PC-3 (cell line): ENCODE measurements around the gene GPRC5B. TPM values are rescaled to one million over a fixed set of nuclear protein-coding genes. Genes with fewer than 3 reads are reported as not detected.

Experiments
- ATAC-seq: fragments of 200-7000 bp; cut with Tn5 transposase; 2 replicates; pipeline ENCODE4 v1.9.1; 2020; ENCODE audit warnings: mild to moderate bottlenecking, moderate library complexity
- BruUV-seq: library from RNA; stranded (reverse); fragments of 400-500 nt; replicated peaks from 2 replicates; lab custom pipeline; 2021; lab: Mats Ljungman, UMichigan
- CTCF ChIA-PET: fragments of 300-600 bp; sonication (Branson Sonifier 250); formaldehyde crosslinking; loops from one replicate; lab custom pipeline; 2022; ENCODE audit warnings: antibody characterized with exemption; lab: Charles Lee
- POLR2A ChIA-PET: fragments of 300-600 bp; sonication (Branson Sonifier 250); formaldehyde crosslinking; loops from one replicate; lab custom pipeline; 2022; ENCODE audit warnings: antibody characterized with exemption; ENCODE audit not compliant: unreplicated experiment; lab: Charles Lee
- DNase-seq: peaks from one replicate; pipeline ENCODE4 v3.0.0-alpha.2; 2015
- H2AFZ ChIP-seq: fragments of 300-600 bp; sonication (generic); 2 replicates; pipeline ENCODE4 v1.6.0; 2016; ENCODE audit warnings: antibody characterized with exemption, low read length
- H3F3A ChIP-seq: fragments of 300-600 bp; sonication (generic); one replicate; pipeline ENCODE4 v1.6.0; 2017; ENCODE audit warnings: antibody characterized with exemption, low read length, control low read depth, mild to moderate bottlenecking; ENCODE audit not compliant: unreplicated experiment
- H3K27ac ChIP-seq: fragments of 300-600 bp; sonication (generic); 2 replicates; pipeline ENCODE4 v1.5.1; 2016; ENCODE audit warnings: mild to moderate bottlenecking, low read length
- H3K27me3 ChIP-seq: fragments of 300-600 bp; sonication (generic); 2 replicates; pipeline ENCODE4 v1.6.1; 2016; ENCODE audit warnings: low read length, mixed read lengths
- H3K36me3 ChIP-seq: fragments of 300-600 bp; sonication (generic); 2 replicates; pipeline ENCODE4 v1.6.1; 2016; ENCODE audit warnings: low read depth, mixed run types, low read length, mixed read lengths
- H3K4me1 ChIP-seq: fragments of 300-600 bp; sonication (generic); 2 replicates; pipeline ENCODE4 v1.5.1; 2016; ENCODE audit warnings: low read length; ENCODE audit not compliant: insufficient read depth
- H3K4me2 ChIP-seq: fragments of 300-600 bp; sonication (generic); 2 replicates; pipeline ENCODE4 v1.6.0; 2016; ENCODE audit warnings: low read length
- H3K4me3 ChIP-seq: fragments of 300-600 bp; sonication (generic); 2 replicates; pipeline ENCODE4 v1.5.1; 2016; ENCODE audit warnings: mild to moderate bottlenecking, low read length, mixed read lengths
- H3K79me2 ChIP-seq: fragments of 300-600 bp; sonication (generic); 2 replicates; pipeline ENCODE4 v1.6.1; 2017; ENCODE audit warnings: low read length, mixed read lengths
- H3K9ac ChIP-seq: fragments of 300-600 bp; sonication (generic); 2 replicates; pipeline ENCODE4 v1.6.0; 2016; ENCODE audit warnings: mild to moderate bottlenecking, low read length
- H3K9me2 ChIP-seq: fragments of 300-600 bp; sonication (generic); replicated peaks from 2 replicates; pipeline ENCODE4 v1.6.1; 2016; ENCODE audit warnings: mixed run types, low read length, mixed read lengths
- H3K9me3 ChIP-seq: fragments of 300-600 bp; sonication (generic); 2 replicates; pipeline ENCODE4 v1.6.1; 2016; ENCODE audit warnings: low read length, mixed read lengths
- H4K20me1 ChIP-seq: fragments of 300-600 bp; sonication (generic); 2 replicates; pipeline ENCODE4 v1.6.1; 2016; ENCODE audit warnings: low read length, mixed read lengths
- CTCF ChIP-seq: fragments of 300-600 bp; sonication (generic); conservative IDR thresholded peaks from 2 replicates; pipeline ENCODE4 v1.5.1; 2017; ENCODE audit warnings: antibody characterized with exemption, low read depth, mild to moderate bottlenecking, low read length
- EZH2 ChIP-seq: fragments of 300-600 bp; sonication (generic); IDR thresholded peaks from one replicate; pipeline ENCODE4 v1.6.1; 2017; ENCODE audit warnings: antibody characterized with exemption, mild to moderate bottlenecking, low read length; ENCODE audit not compliant: unreplicated experiment
- EZH2phosphoT487 ChIP-seq: fragments of 300-600 bp; sonication (generic); IDR thresholded peaks from 2 replicates; pipeline ENCODE4 v1.6.1; 2018; ENCODE audit warnings: mild to moderate bottlenecking, antibody characterized with exemption, low read length, borderline replicate concordance
- intact Hi-C: fragments of 100-400 bp; cut with micrococcal nuclease; formaldehyde crosslinking; loops from 2 replicates; pipeline ENCODE4 v1.9.0; 2023
- total RNA-seq: library from RNA; depleted of rRNA; stranded (reverse); fragments of >200 nt; gene quantifications from 2 replicates; pipeline ENCODE4 v1.2.3, GENCODE V29; 2014

GPRC5B gene
- total RNA-seq, 1 experiment from 2014 or later = 5.5 TPM

DNA sequence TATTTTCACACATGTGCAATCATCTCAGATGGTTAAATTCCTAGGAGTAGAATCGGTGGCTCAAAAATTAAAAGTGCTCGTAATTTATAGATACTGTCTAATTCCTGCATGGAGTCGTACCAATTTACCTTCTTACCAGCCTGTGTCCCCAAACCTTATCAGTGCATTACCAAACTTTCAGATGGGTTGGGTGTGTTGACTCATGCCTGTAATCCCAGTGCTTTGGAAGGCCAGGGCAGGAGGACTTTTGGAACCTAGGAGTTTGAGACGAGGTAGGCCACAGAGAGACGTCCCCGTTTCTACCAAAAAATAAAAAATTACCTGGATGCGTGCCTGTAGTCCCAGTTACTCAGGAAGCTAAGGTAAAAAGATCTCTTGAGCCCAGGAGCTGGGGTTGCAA, 34.5 kb upstream of the GPRC5B start:
- POLR2A ChIA-PET = no interaction called here
- Histone ChIP-seq H4K20me1 (no peaks in the 10 kb centered on the region), H3K9me2 (no peaks in the 10 kb centered on the region), H3K4me2 (no peak overlapping the region), H3K79me2 (no peaks in the 10 kb centered on the region), H3F3A (no peaks in the 10 kb centered on the region), H3K27ac (no peak overlapping the region), H3K27me3 (peaks cover 5% of the 10 kb centered on the region), H3K36me3 (no peaks in the 10 kb centered on the region), H3K9me3 (no peaks in the 10 kb centered on the region), H3K4me1 (no peaks in the 10 kb centered on the region), H3K4me3 (no peak overlapping the region), H2AFZ (no peak overlapping the region), H3K9ac (no peak overlapping the region)
- DNase-seq (no peak), ATAC-seq (no peak)
- CTCF ChIA-PET = no interaction called here
- intact Hi-C loops = no loop called here
- BruUV-seq = no TSS peak
- TF ChIP-seq EZH2 (no peak), CTCF (no peak), EZH2phosphoT487 (no peak)

DNA sequence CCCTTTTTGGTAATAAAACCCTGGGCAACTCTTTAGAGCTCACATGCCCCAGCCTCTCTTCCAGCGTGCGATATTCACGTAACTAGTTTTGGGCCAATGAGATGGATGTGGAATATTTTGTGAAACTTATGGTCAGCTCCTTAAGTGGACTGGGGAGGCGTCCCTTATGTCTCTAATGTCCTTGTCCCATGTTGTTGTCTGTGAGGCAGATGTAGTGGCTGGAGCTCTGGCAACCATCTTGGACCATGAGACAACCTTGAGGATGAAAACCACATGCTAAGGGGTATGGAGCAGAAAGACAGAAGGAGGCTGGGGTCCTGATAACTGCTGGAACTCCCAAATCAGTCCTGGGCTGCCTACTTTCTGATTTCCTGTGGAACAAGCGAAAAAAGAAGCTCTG, 31.4 kb upstream of the GPRC5B start:
- POLR2A ChIA-PET = no interaction called here
- Histone ChIP-seq H3K9me2 (no peaks in the 10 kb centered on the region), H3K27ac (no peak overlapping the region), H3K36me3 (no peaks in the 10 kb centered on the region), H3K4me3 (no peak overlapping the region), H3K4me1 (no peaks in the 10 kb centered on the region), H3K27me3 (peaks cover 5% of the 10 kb centered on the region), H4K20me1 (no peaks in the 10 kb centered on the region), H3K79me2 (no peaks in the 10 kb centered on the region), H2AFZ (no peak overlapping the region), H3F3A (no peaks in the 10 kb centered on the region), H3K4me2 (no peak overlapping the region), H3K9ac (no peak overlapping the region), H3K9me3 (no peaks in the 10 kb centered on the region)
- CTCF ChIA-PET = interaction anchor here (0.7 kb wide), 1 partner anchor 9 kb away, joined by 5 read pairs; no protein-coding TSS in a partner anchor
- TF ChIP-seq EZH2 (no peak), CTCF (no peak), EZH2phosphoT487 (no peak)
- BruUV-seq = no TSS peak
- intact Hi-C loops = no loop called here
- DNase-seq (no peak), ATAC-seq (no peak)

GRCh38 chr16:19914877-19915276, 30.2 kb upstream of the GPRC5B start:
- no peak overlapping the region for H3K4me2 ChIP-seq
- H3K9ac ChIP-seq = no peak overlapping the region
- H3F3A ChIP-seq = no peaks in the 10 kb centered on the region
- ATAC-seq (no peak), DNase-seq (no peak)
- H3K9me3 ChIP-seq = no peaks in the 10 kb centered on the region
- no peak overlapping the region for H2AFZ ChIP-seq
- CTCF ChIA-PET = interaction anchor here (0.6 kb wide), 1 partner anchor 331 kb away, joined by 3 read pairs; no protein-coding TSS in a partner anchor
- intact Hi-C loops = no loop called here
- H3K4me1 ChIP-seq = no peaks in the 10 kb centered on the region
- H3K79me2 ChIP-seq = no peaks in the 10 kb centered on the region
- no peak for TF ChIP-seq EZH2
- no peak for TF ChIP-seq EZH2phosphoT487
- TF ChIP-seq CTCF = no peak
- H4K20me1 ChIP-seq = no peaks in the 10 kb centered on the region
- H3K27ac ChIP-seq = no peak overlapping the region
- H3K36me3 ChIP-seq = no peaks in the 10 kb centered on the region
- peaks cover 5% of the 10 kb centered on the region for H3K27me3 ChIP-seq
- POLR2A ChIA-PET = no interaction called here
- no peaks in the 10 kb centered on the region for H3K9me2 ChIP-seq
- no TSS peak for BruUV-seq
- H3K4me3 ChIP-seq = no peak overlapping the region
